Activated CD4-positive, alpha-beta T cell treated with anti-CD3 and anti-CD28 coated beads for 4 hours (primary cell): ENCODE measurements around the gene STARD8.

Source experiments
- DNase-seq, 2 donors: peaks; one replicate each; pipeline ENCODE4 v3.0.0-alpha.2; 2020

The STARD8 gene

DNA sequence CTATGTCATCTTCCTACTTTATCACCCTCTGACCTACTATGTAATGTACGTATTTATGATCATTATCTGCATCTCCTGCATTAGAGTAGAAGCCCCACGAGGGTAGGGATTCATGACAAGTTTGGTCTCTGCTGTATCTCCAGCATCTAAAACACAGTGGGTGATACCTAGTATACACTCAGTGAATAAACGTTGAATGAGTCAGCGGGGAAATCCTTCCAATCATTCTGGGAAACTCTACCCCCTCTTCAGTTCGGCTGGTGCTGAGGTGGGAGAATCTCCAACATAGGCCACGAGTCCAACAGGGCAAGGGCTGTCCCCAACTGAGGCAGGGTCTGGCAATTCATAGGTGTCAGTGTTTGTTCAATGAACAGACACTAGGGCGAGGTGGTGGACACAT lies 106.9 kb downstream of the STARD8 start:
- DNase-seq, result no peak

DNA sequence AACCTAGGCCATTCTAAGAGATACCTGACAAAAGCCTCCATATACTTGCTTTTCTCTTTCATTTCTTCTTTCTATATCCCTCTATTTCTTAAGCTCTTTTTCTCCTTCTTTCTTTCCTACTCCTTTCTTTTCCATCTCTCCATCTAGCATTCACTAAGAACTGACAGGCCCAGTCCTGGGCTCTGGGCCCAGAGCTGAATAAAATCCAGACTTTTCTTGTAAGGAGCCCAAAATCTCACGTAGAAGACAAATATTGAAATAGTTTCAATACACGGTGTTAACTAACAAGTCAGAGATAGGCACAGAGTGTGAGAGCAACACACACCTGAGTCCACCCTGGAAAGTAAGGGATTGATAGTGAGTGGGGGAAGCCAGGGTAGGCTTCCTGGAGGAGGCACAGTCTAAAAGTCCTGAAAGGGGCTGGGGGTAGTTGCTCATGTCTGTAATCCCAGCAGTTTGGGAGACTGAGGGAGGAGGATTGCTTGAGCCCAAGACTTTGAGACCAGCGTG lies 108.2 kb downstream of the STARD8 start:
- no peak for DNase-seq

DNA sequence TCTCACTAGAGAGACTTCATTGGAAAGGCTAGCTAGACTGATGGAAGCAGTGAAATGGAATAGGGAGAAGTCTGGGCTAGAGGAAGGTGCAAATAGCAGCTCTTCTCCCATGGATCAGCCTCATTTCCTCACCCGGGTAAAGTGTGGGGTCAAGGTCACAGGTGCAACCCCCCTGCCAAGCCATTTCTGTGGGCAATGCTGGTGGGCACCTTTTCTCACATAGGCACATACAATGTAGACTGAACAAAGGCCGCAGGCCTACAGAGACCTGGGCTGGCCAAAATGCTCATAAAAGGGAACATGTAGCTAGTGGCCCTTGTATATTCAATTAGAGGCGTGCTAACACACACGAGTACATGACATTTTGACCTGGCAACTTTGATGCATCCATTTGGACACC lies 109.9 kb downstream of the STARD8 start:
- no peak for DNase-seq

DNA sequence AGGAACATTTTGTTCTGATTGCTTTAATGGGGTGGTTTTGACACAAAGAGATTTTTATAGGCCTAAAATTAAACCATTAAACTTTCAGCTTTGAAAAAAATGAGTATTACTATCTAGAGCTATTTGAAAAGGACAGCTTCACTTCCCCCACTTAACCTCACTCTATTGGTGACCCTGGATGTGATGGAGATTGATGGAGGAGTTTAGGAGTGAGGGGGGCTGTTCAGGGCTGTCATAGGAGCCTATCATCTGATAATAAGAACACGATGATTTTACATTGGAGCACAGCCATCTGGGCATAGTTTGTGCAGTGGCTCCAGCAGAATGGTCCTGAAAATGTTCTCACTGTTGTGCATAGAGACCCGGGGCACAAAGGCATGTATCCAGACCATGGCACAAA lies 110.3 kb downstream of the STARD8 start:
- no peak for DNase-seq

DNA sequence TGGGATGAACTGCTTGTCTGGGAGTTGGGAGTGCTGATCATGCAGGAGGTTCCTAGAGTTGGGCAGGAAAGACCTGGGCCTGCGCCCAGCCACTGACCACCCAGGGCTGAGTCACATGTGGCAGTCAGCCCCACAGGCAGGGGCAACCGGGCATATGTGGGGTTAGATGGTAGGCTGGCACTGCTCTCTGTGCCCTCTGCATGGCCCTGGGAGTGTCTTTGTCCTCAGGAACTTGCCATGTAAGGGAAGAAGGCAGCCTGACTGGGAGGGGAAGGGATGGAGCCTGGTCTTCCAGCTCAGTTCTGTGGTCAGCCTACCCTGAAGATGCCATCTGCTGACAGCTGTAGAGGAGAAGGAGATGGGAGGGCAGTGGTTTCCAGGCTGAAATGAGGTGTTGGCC lies 111.2 kb downstream of the STARD8 start:
- DNase-seq, result no peak

DNA sequence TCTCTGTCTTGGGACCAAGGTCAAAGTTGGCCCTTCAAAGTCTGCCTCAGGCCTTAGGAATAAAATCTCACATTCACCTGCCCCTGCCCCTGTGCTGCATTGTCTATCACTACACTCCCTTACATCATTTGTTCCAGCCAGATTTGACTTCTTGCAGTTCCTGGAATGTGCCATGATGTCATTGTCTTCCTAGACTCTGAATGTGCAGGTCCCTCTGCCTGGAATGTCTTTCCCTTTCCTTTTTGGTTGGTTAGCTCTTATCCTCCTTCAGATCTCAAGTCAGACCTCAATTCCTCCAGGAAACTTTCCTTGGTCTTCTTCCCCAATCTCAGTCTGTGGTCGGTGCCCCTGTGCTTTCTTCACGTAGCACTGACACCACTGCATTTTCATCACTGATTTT lies 113.6 kb downstream of the STARD8 start:
- DNase-seq, result no peak

DNA sequence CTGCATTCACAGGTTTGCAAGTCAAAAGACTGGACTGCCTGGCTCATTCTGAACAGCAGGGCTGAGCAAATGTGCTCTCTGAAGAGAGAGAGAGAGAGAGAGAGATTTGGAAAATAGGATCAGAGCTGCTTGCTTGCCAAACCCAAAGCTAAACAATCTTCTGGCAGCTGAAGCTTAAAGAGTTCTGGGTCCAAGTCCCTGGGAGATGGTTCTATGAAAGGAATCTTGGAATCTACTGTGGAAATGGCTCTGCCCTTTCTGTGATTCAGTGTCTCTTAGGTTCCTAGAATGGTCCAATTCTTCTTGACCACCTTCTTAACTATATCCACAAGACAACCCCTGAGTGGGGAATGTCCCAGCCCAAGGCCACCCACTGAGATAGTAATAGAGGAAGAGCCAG lies 115.3 kb downstream of the STARD8 start:
- DNase-seq, result no peak

DNA sequence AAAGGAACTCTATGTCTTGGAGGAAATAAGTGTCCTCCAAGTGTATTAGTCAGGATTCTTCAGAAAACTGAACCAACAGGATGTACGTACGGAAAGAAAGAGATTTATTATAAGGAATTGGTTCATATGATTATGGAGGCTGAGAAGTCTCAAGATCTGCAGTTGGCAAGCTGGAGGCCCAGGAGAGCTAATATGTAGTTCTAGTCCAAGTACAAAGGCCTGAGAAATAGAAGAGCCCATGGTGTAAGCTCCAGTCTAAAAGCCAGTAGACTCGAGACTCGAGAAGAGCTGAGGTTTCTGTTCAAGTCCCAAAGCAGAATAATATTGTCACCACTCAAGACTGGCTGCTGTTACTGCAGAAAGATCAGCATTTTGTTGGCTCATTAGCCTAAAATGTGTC lies 116.0 kb downstream of the STARD8 start:
- DNase-seq, result no peak
